Hepatocyte (in vitro differentiated cells): ENCODE measurements around the gene WDR37. TPM values are rescaled to one million over a fixed set of nuclear protein-coding genes. Genes with fewer than 3 reads are reported as not detected.

Experiments
- DNase-seq: peaks from one replicate; pipeline ENCODE4 v3.0.0-alpha.2; 2016; ENCODE audit warnings: low spot score
- H2AFZ ChIP-seq: fragments of 200-600 bp; sonication (generic); 2 replicates; pipeline ENCODE4 v1.6.0; 2016; ENCODE audit warnings: antibody characterized with exemption, mild to moderate bottlenecking
- H3K27ac ChIP-seq: fragments of 200-600 bp; sonication (generic); 2 replicates; pipeline ENCODE4 v1.5.1; 2016; ENCODE audit warnings: mild to moderate bottlenecking
- H3K27me3 ChIP-seq: fragments of 200-600 bp; sonication (generic); 2 replicates; pipeline ENCODE4 v1.6.1; 2016
- H3K36me3 ChIP-seq: fragments of 200-600 bp; sonication (generic); replicated peaks from 2 replicates; pipeline ENCODE4 v1.5.1; 2016; ENCODE audit warnings: low read depth; ENCODE audit not compliant: insufficient read depth
- H3K4me1 ChIP-seq: fragments of 200-600 bp; sonication (generic); 2 replicates; pipeline ENCODE4 v1.5.1; 2016; ENCODE audit warnings: mild to moderate bottlenecking, moderate library complexity; ENCODE audit not compliant: insufficient read depth
- H3K4me2 ChIP-seq: fragments of 200-600 bp; sonication (generic); 2 replicates; pipeline ENCODE4 v1.6.0; 2016
- H3K4me3 ChIP-seq: fragments of 200-600 bp; sonication (generic); 2 replicates; pipeline ENCODE4 v1.5.1; 2016; ENCODE audit warnings: mild to moderate bottlenecking
- H3K79me2 ChIP-seq: fragments of 200-600 bp; sonication (generic); 2 replicates; pipeline ENCODE4 v1.6.0; 2017; ENCODE audit warnings: mild to moderate bottlenecking
- H3K9me2 ChIP-seq: fragments of 200-600 bp; sonication (generic); replicated peaks from 2 replicates; pipeline ENCODE4 v1.6.0; 2017; ENCODE audit warnings: mild to moderate bottlenecking; ENCODE audit not compliant: insufficient read depth
- H3K9me3 ChIP-seq: fragments of 200-600 bp; sonication (generic); 2 replicates; pipeline ENCODE4 v1.5.1; 2016; ENCODE audit warnings: low read depth, mild to moderate bottlenecking
- H4K20me1 ChIP-seq: fragments of 200-600 bp; sonication (generic); 2 replicates; pipeline ENCODE4 v1.6.0; 2016; ENCODE audit warnings: mild to moderate bottlenecking; ENCODE audit not compliant: insufficient read depth, poor library complexity, severe bottlenecking
- CTCF ChIP-seq: fragments of 200-600 bp; sonication (generic); IDR thresholded peaks from 2 replicates; pipeline ENCODE4 v1.5.1; 2016; ENCODE audit warnings: antibody characterized with exemption, mild to moderate bottlenecking; ENCODE audit not compliant: poor library complexity
- EZH2 ChIP-seq: fragments of 200-600 bp; sonication (generic); IDR thresholded peaks from 2 replicates; pipeline ENCODE4 v1.6.1; 2016; ENCODE audit warnings: antibody characterized with exemption, mild to moderate bottlenecking, borderline replicate concordance
- EZH2phosphoT487 ChIP-seq: fragments of 200-600 bp; sonication (generic); IDR thresholded peaks from one replicate; pipeline ENCODE4 v1.6.1; 2018; ENCODE audit warnings: antibody characterized with exemption, mild to moderate bottlenecking, low read depth, moderate library complexity; ENCODE audit not compliant: unreplicated experiment, severe bottlenecking
- WGBS: methylation state at CpG from one replicate; pipeline ENCODE4 v1.1.6; 2016; ENCODE audit warnings: low lambda C conversion rate; ENCODE audit errors: missing lambda C conversion rate; 5-methylcytosine and 5-hydroxymethylcytosine counted together
- polyA plus RNA-seq: library from polyadenylated mRNA; unstranded; fragments of >200 nt; fragmentation: Nextera tagmentation; extraction: Ambion mirVana; gene quantifications from 2 replicates; pipeline ENCODE4 v1.2.1, GENCODE V29; 2016
- total RNA-seq: library from RNA; depleted of rRNA; stranded (reverse); fragments of >200 nt; gene quantifications from 2 replicates; pipeline ENCODE4 v1.2.3, GENCODE V29; 2014

The WDR37 gene
- total and polyA plus RNA-seq, 2 experiments from 2014 or later: 8.6 to 12.3 TPM

GRCh38 chr10:1133495-1134045 lies 77.4 kb downstream of the WDR37 start:
- TF ChIP-seq EZH2: no peak
- TF ChIP-seq EZH2phosphoT487: no peak
- no peak for TF ChIP-seq CTCF

GRCh38 chr10:1134156-1134555 lies 78.0 kb downstream of the WDR37 start:
- TF ChIP-seq EZH2 (no peak), CTCF (no peak), EZH2phosphoT487 (no peak)
- H3K9me2 ChIP-seq: no peaks in the 10 kb centered on the region
- no peak overlapping the region for H3K27ac ChIP-seq
- H3K36me3 ChIP-seq: no peaks in the 10 kb centered on the region
- no peak overlapping the region for H2AFZ ChIP-seq
- no peaks in the 10 kb centered on the region for H3K4me1 ChIP-seq
- no peak for DNase-seq
- H3K4me3 ChIP-seq: no peak overlapping the region
- H3K79me2 ChIP-seq: no peaks in the 10 kb centered on the region
- WGBS: 84% methylated on average over 2 of the region's 2 CpGs
- no peaks in the 10 kb centered on the region for H3K27me3 ChIP-seq
- no peaks in the 10 kb centered on the region for H4K20me1 ChIP-seq
- no peak overlapping the region for H3K4me2 ChIP-seq
- no peaks in the 10 kb centered on the region for H3K9me3 ChIP-seq

More at GRCh38 chr10:1133495-1134045, 77.4 kb downstream of the WDR37 start:
- Histone ChIP-seq H3K4me3 (no peak overlapping the region), H3K36me3 (no peaks in the 10 kb centered on the region), H2AFZ (no peak overlapping the region), H3K27me3 (no peaks in the 10 kb centered on the region), H4K20me1 (no peaks in the 10 kb centered on the region), H3K79me2 (no peaks in the 10 kb centered on the region), H3K9me3 (no peaks in the 10 kb centered on the region), H3K4me1 (no peaks in the 10 kb centered on the region), H3K9me2 (no peaks in the 10 kb centered on the region), H3K4me2 (no peak overlapping the region), H3K27ac (no peak overlapping the region)
- 93% methylated on average over 3 of the region's 3 CpGs for WGBS
- no peak for DNase-seq

DNA sequence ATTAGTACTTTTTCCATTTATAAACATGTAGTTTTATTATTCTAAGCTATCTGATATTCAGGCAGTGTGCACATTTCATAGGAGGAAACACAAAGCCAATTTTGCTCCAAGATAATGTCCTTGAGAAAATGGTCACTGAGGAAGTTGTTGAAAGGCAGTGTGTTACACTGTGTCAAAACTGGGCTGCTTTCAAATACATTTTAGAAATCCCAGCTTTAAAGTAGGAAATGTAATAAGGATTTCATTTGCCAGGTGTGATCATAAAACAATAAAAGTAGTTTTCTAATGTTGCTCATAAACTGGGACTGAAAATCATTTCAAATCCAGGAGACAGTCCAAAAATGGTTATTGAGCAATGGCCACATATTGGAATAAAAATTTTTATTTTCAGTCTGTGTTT lies 80.1 kb downstream of the WDR37 start:
- TF ChIP-seq EZH2 (no peak), CTCF (no peak), EZH2phosphoT487 (no peak)
- DNase-seq: no peak

More for the DNA sequence above, 80.1 kb downstream of the WDR37 start:
- H3K9me2 ChIP-seq: no peaks in the 10 kb centered on the region
- H3K4me2 ChIP-seq: no peak overlapping the region
- no peak overlapping the region for H3K27ac ChIP-seq
- H3K36me3 ChIP-seq: no peaks in the 10 kb centered on the region
- H3K27me3 ChIP-seq: no peaks in the 10 kb centered on the region
- H2AFZ ChIP-seq: no peak overlapping the region
- no peaks in the 10 kb centered on the region for H3K9me3 ChIP-seq
- H3K4me1 ChIP-seq: no peaks in the 10 kb centered on the region
- H3K79me2 ChIP-seq: no peaks in the 10 kb centered on the region
- no peak overlapping the region for H3K4me3 ChIP-seq
- H4K20me1 ChIP-seq: no peaks in the 10 kb centered on the region
